ENCODE measurements around the gene CDH24. TPM values are rescaled to one million over a fixed set of nuclear protein-coding genes. Genes with fewer than 3 reads are reported as not detected.

The CDH24 gene
- total and polyA plus RNA-seq, 2 of the 13 experiments (the other 11 are each of a cell fraction or from before 2014, with no cell fraction given): 0.69 to 0.99 TPM

DNA sequence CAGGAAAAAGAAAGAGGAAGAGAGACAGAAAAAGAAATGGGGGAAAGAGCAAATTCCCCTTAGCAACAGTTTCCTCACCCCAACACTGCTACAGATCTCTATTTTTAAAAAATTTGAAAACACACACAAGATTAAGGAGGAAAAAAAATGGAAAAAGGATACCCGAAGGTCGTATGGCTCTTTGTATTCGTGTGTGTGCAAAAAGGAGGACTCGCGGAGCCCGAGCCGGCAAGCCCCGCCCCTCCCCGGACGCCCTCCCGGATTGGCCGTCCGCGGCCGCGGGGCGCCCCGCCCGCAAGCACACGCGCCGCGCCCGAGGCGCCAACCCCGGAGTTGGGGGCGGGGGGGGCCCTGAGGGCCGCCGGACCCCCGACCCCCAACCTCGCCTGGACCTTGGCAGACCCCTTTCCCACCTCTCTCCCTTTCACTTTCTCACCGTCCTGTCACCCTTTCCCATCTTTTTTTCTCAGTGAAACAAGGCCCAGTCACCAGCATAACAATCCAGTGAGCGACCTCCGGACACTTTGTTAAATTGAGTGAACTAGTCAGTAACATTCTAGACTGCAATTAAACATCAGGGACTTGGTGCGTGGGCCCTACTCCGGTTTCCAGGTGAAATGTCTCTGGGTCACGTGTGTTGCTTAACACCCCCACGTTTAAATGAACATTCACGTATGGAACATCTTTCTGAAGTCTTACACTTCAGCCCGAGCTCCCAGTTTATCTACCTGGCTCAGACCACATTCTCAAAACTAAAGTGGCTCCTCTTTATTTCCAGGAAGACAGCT lies 47.2 kb downstream of the CDH24 start, which contains the start of gene C14orf93 (continued):
- TF ChIP-seq JUND (CRISPR knock-in tag; IDR thresholded peaks at IDR 0.05): no peak
- no peak for TF ChIP-seq SATB2 (CRISPR knock-in tag; IDR thresholded peaks at IDR 0.05)
- no peak for TF ChIP-seq ZNF704 (CRISPR knock-in tag; IDR thresholded peaks at IDR 0.05; ENCODE audit: borderline replicate concordance)
- no peak for TF ChIP-seq ZNF30 (CRISPR knock-in tag; IDR thresholded peaks at IDR 0.05)
- no peak for TF ChIP-seq NR2F1 (CRISPR knock-in tag; IDR thresholded peaks at IDR 0.05)
- 0 out of 2 replicates have a peak, but pooled peaks have one; percentile 28 for TF ChIP-seq GTF2F1 (IDR thresholded peaks at IDR 0.05; ENCODE audit: low read length)
- TF ChIP-seq, protein P1, sequence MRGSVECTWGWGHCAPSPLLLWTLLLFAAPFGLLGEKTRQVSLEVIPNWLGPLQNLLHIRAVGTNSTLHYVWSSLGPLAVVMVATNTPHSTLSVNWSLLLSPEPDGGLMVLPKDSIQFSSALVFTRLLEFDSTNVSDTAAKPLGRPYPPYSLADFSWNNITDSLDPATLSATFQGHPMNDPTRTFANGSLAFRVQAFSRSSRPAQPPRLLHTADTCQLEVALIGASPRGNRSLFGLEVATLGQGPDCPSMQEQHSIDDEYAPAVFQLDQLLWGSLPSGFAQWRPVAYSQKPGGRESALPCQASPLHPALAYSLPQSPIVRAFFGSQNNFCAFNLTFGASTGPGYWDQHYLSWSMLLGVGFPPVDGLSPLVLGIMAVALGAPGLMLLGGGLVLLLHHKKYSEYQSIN (CRISPR knock-in tag; IDR thresholded peaks at IDR 0.05; ENCODE audit: borderline replicate concordance): no peak
- peak; percentile 54 for TF ChIP-seq USF2 (IDR thresholded peaks at IDR 0.05; ENCODE audit: low read depth, low read length)
- peak; percentile 65; the same call in 1 of the 2 replicates for TF ChIP-seq USF2 (CRISPR knock-in tag; IDR thresholded peaks at IDR 0.05; ENCODE audit: borderline replicate concordance)
- TF ChIP-seq THYN1 (CRISPR knock-in tag; IDR thresholded peaks at IDR 0.05; ENCODE audit: borderline replicate concordance, low read depth): no peak
- TF ChIP-seq KAT7 (CRISPR knock-in tag; IDR thresholded peaks at IDR 0.05; ENCODE audit: borderline replicate concordance): peak; percentile 91
- peak; percentile 76 for TF ChIP-seq ZNF883 (CRISPR knock-in tag; IDR thresholded peaks at IDR 0.05; ENCODE audit: not compliant biosample characterization)
- TF ChIP-seq REXO4 (CRISPR knock-in tag; IDR thresholded peaks at IDR 0.05; ENCODE audit: borderline replicate concordance): no peak
- peak; percentile 22; the same call in 1 of the 2 replicates for TF ChIP-seq DRAP1 (CRISPR knock-in tag; IDR thresholded peaks at IDR 0.05)
- TF ChIP-seq SRSF1 (optimal IDR thresholded peaks at IDR 0.05; ENCODE audit: low read depth, low read length): peak; percentile 91
- TF ChIP-seq RXRA (CRISPR knock-in tag; IDR thresholded peaks at IDR 0.05): no peak
- TF ChIP-seq HES4 (CRISPR knock-in tag; IDR thresholded peaks at IDR 0.05; ENCODE audit: borderline replicate concordance): peak; percentile 85; the same call in 1 of the 2 replicates
- no peak for TF ChIP-seq ZNF292 (CRISPR knock-in tag; IDR thresholded peaks at IDR 0.05; ENCODE audit: borderline replicate concordance, low read depth)
- no peak for TF ChIP-seq ONECUT2 (CRISPR knock-in tag; IDR thresholded peaks at IDR 0.05)
- peak; percentile 49; the same call in 1 of the 2 replicates for TF ChIP-seq POGK (CRISPR knock-in tag; conservative IDR thresholded peaks at IDR 0.05)
- no peak for TF ChIP-seq ZSCAN22 (CRISPR knock-in tag; IDR thresholded peaks at IDR 0.05)
- no peak for TF ChIP-seq ZNF549 (CRISPR knock-in tag; IDR thresholded peaks at IDR 0.05)
- peak; percentile 81 for TF ChIP-seq ZFX (CRISPR knock-in tag; IDR thresholded peaks at IDR 0.05; ENCODE audit: low read depth)
